Mesenchymal stem cell (in vitro differentiated cells and primary cell): ENCODE data around the gene IKBKG.
"Not testable (repeated sequence)": the region's sequence is repeated elsewhere in the genome, so short reads cannot be mapped to it uniquely, and the experiment has no call there.

Experiments
- DNase-seq: peaks from one replicate; pipeline ENCODE4 v3.0.0-alpha.2; 2013
- H2AFZ ChIP-seq: one replicate; pipeline ENCODE4 v1.6.1; 2013; ENCODE audit warnings: low read depth, mild to moderate bottlenecking, control low read depth, inconsistent platforms, low read length, moderate library complexity
- H2AK5ac ChIP-seq: 2 replicates; pipeline ENCODE4 v1.6.1; 2013; ENCODE audit warnings: low read length, moderate library complexity, mild to moderate bottlenecking, inconsistent platforms; ENCODE audit not compliant: severe bottlenecking
- H2BK120ac ChIP-seq: one replicate; pipeline ENCODE4 v1.6.1; 2013; ENCODE audit warnings: low read depth, mild to moderate bottlenecking, inconsistent platforms, low read length, moderate library complexity
- H2BK12ac ChIP-seq, 2 experiments: one replicate each; pipeline ENCODE4 v1.6.1; 2013; ENCODE audit warnings: inconsistent platforms in 2 of 2, low read length in 2 of 2, mild to moderate bottlenecking in 2 of 2, moderate library complexity in 2 of 2, control low read depth in 1 of 2
- H2BK15ac ChIP-seq: one replicate; pipeline ENCODE4 v1.6.1; 2013; ENCODE audit warnings: mild to moderate bottlenecking, low read depth, inconsistent platforms; ENCODE audit not compliant: poor library complexity, severe bottlenecking
- H2BK5ac ChIP-seq: 2 replicates; pipeline ENCODE4 v1.6.1; 2013; ENCODE audit warnings: low read depth, mild to moderate bottlenecking, low read length, control low read depth, inconsistent platforms; ENCODE audit not compliant: poor library complexity, severe bottlenecking
- H3K14ac ChIP-seq, 2 experiments: one replicate each; pipeline ENCODE4 v1.6.1; 2013; ENCODE audit warnings: inconsistent platforms in 2 of 2, low read length in 2 of 2, control low read depth in 1 of 2, mild to moderate bottlenecking in 1 of 2, moderate library complexity in 1 of 2
- H3K18ac ChIP-seq, 2 experiments: one replicate each; pipeline ENCODE4 v1.6.1; 2013; ENCODE audit warnings: inconsistent platforms in 2 of 2, low read length in 2 of 2, control low read depth in 1 of 2, low read depth in 1 of 2, mild to moderate bottlenecking in 1 of 2
- H3K23ac ChIP-seq, 2 experiments: one replicate each; pipeline ENCODE4 v1.6.1; 2013; ENCODE audit warnings: inconsistent platforms in 2 of 2, low read length in 2 of 2, mild to moderate bottlenecking in 2 of 2, moderate library complexity in 2 of 2, control low read depth in 1 of 2
- H3K27ac ChIP-seq: 2 replicates; pipeline ENCODE4 v1.5.1; 2013; ENCODE audit warnings: mild to moderate bottlenecking, moderate library complexity, low read length, control low read depth, inconsistent platforms; ENCODE audit not compliant: poor library complexity, severe bottlenecking
- H3K27me3 ChIP-seq, 2 experiments: 2 replicates each; pipeline versions ENCODE4 v1.6.1 to v1.7.0; 2013; ENCODE audit warnings: low read length in 2 of 2, mild to moderate bottlenecking in 2 of 2, moderate library complexity in 2 of 2, control low read depth in 1 of 2, inconsistent platforms in 1 of 2; ENCODE audit not compliant: control insufficient read depth in 1 of 2, insufficient read depth in 1 of 2
- H3K36me3 ChIP-seq, 2 experiments: 2 replicates each; pipeline versions ENCODE4 v1.6.1 to v1.7.0; 2013; ENCODE audit warnings: low read length in 2 of 2, control low read depth in 1 of 2, inconsistent platforms in 1 of 2, low read depth in 1 of 2, mild to moderate bottlenecking in 1 of 2; ENCODE audit not compliant: insufficient read depth in 2 of 2, control insufficient read depth in 1 of 2
- H3K4ac ChIP-seq, 2 experiments: one replicate each; pipeline ENCODE4 v1.6.1; 2013; ENCODE audit warnings: inconsistent platforms in 2 of 2, low read length in 2 of 2, mild to moderate bottlenecking in 2 of 2, moderate library complexity in 2 of 2, control low read depth in 1 of 2, low read depth in 1 of 2
- H3K4me1 ChIP-seq: 2 replicates; pipeline ENCODE4 v1.6.1; 2013; ENCODE audit warnings: low read depth, low read length, control low read depth; ENCODE audit not compliant: control insufficient read depth, insufficient read depth
- H3K4me2 ChIP-seq: 2 replicates; pipeline ENCODE4 v1.6.1; 2013; ENCODE audit warnings: low read length, mild to moderate bottlenecking, inconsistent platforms; ENCODE audit not compliant: poor library complexity, severe bottlenecking
- H3K4me3 ChIP-seq, 2 experiments: 2 replicates each; pipeline versions ENCODE4 v1.5.1 to v1.7.0; 2013; ENCODE audit warnings: low read length in 2 of 2, mild to moderate bottlenecking in 2 of 2, control low read depth in 1 of 2, low read depth in 1 of 2; ENCODE audit not compliant: insufficient read depth in 1 of 2
- H3K79me1 ChIP-seq: replicated peaks from 2 replicates; pipeline ENCODE4 v1.6.1; 2013; ENCODE audit warnings: mild to moderate bottlenecking, control low read depth, low read length, inconsistent platforms; ENCODE audit not compliant: poor library complexity, severe bottlenecking
- H3K9ac ChIP-seq: 2 replicates; pipeline ENCODE4 v1.7.0; 2013; ENCODE audit warnings: mild to moderate bottlenecking, low read length, moderate library complexity
- H3K9me3 ChIP-seq: 2 replicates; pipeline ENCODE4 v1.7.0; 2013; ENCODE audit warnings: mild to moderate bottlenecking, low read length; ENCODE audit not compliant: control insufficient read depth
- H4K8ac ChIP-seq: one replicate; pipeline ENCODE4 v1.6.1; 2013; ENCODE audit warnings: inconsistent platforms, mild to moderate bottlenecking, low read length, moderate library complexity
- H4K91ac ChIP-seq: one replicate; pipeline ENCODE4 v1.6.1; 2013; ENCODE audit warnings: mild to moderate bottlenecking, low read length, inconsistent platforms
- WGBS: methylation state at CpG from one replicate; pipeline ENCODE4 v1.1.7; 2013; ENCODE audit warnings: mixed read lengths; 5-methylcytosine and 5-hydroxymethylcytosine counted together

The IKBKG gene

DNA sequence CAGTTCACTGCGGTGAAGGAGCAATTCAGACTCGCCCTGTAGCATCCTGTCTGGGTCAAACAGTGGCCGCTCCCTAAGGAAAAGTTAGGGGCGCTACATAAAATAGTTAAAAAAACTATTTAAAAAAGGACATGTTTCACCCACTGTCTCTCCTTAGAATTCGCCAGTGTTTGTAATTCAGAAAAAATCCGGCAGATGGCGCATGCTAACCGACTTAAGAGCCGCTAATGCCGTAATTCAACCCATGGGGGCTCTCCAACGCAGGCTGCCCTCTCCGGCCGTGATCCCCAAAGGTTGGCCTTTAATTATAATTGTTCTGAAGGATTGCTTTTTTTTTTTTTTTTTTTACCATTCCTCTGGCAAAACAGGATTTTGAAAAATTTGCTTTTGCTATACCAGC, 43.0 kb downstream of the IKBKG start:
- not testable (repeated sequence) for H3K4me1 ChIP-seq, H4K91ac ChIP-seq, H3K4me2 ChIP-seq, H3K79me1 ChIP-seq, H3K14ac ChIP-seq, H2AK5ac ChIP-seq, H3K36me3 ChIP-seq, H3K9me3 ChIP-seq, DNase-seq, H2BK5ac ChIP-seq, H2BK15ac ChIP-seq, H3K4ac ChIP-seq, H3K27ac ChIP-seq, H2BK120ac ChIP-seq, H4K8ac ChIP-seq, H2AFZ ChIP-seq, H2BK12ac ChIP-seq, H3K18ac ChIP-seq, H3K9ac ChIP-seq, H3K23ac ChIP-seq, H3K4me3 ChIP-seq
- WGBS, result no CpG with 5 or more reads among the region's 13 CpGs
- H3K27me3 ChIP-seq, result peaks cover 10 to 36% of the 10 kb centered on the region in 2 experiments

DNA sequence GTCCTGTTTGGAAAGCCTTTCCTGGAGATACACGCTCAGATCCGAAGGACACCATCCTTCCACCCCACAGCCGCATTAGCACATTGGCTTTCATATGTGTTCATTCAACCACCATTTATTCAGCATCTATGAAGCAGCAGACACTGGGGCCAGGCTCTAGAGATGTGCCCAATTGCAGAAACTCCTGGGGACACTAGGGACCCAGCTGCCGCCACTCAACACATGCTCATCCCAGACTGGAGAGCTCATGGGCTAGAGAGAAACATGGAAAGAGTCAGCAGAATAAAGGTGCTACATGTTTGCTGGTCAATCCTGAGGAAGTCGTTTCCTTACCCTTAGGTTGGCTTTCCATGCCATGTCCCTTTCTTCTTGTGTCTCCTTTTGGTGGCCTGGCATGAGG, 45.1 kb downstream of the IKBKG start:
- Histone ChIP-seq H2AFZ (no peak overlapping the region), H3K27ac (no peak overlapping the region), H3K4me3 (no peak overlapping the region)

DNA sequence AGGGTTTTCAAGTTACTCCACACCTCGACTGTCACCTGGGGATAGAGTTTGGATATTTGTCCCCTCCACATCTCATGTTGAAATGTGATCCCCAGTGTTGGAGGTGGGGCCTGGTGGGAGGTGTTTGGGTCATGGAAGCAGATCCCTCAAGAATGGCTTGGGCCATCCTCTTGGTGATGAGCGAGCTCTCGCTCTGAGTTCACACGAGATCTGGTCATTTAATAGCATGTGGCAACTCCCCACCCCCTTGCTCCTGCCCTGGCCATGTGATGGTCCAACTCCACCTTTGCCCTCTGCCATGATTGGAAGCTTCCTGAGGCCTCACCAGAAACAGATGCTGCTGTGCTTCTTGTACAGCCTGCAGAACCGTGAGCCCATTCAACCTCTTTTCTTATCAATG, 45.8 kb downstream of the IKBKG start:
- Histone ChIP-seq H3K36me3 (no peaks in the 10 kb centered on the region), H3K4me3 (no peak overlapping the region), H2AFZ (no peak overlapping the region), H4K91ac (no peak overlapping the region), H3K18ac (no peak overlapping the region), H3K27ac (no peak overlapping the region), H3K9ac (no peak overlapping the region), H2BK12ac (no peak overlapping the region), H3K79me1 (no peaks in the 10 kb centered on the region), H3K23ac (no peak overlapping the region), H3K14ac (no peak overlapping the region), H3K9me3 (peaks cover 2% of the 10 kb centered on the region), H2AK5ac (no peak overlapping the region), H3K4me2 (no peak overlapping the region), H2BK15ac (no peak overlapping the region), H4K8ac (no peak overlapping the region), H2BK120ac (no peak overlapping the region), H3K27me3 (peaks cover 10 to 54% of the 10 kb centered on the region in 2 experiments), H3K4ac (no peak overlapping the region), H2BK5ac (no peak overlapping the region), H3K4me1 (peaks cover 7% of the 10 kb centered on the region)
- no peak for DNase-seq
- 100% methylated on average over 4 of the region's 5 CpGs for WGBS

More for the DNA sequence above, 45.1 kb downstream of the IKBKG start:
- H3K4ac ChIP-seq, result no peak overlapping the region
- peaks cover 7% of the 10 kb centered on the region for H3K4me1 ChIP-seq
- H3K79me1 ChIP-seq, result no peaks in the 10 kb centered on the region
- peaks cover 2% of the 10 kb centered on the region for H3K9me3 ChIP-seq
- no peak overlapping the region for H3K18ac ChIP-seq
- H2BK120ac ChIP-seq, result no peak overlapping the region
- no peak for DNase-seq
- H3K14ac ChIP-seq, result no peak overlapping the region
- H2AK5ac ChIP-seq, result no peak overlapping the region
- H3K27me3 ChIP-seq, result peaks cover 10 to 54% of the 10 kb centered on the region in 2 experiments
- H2BK15ac ChIP-seq, result no peak overlapping the region
- H2BK5ac ChIP-seq, result no peak overlapping the region
- H2BK12ac ChIP-seq, result no peak overlapping the region
- no peak overlapping the region for H4K8ac ChIP-seq
- no peak overlapping the region for H3K23ac ChIP-seq
- WGBS, result 88% methylated on average over 5 of the region's 5 CpGs
- H4K91ac ChIP-seq, result no peak overlapping the region
- no peak overlapping the region for H3K9ac ChIP-seq
- no peak overlapping the region for H3K4me2 ChIP-seq
- no peaks in the 10 kb centered on the region for H3K36me3 ChIP-seq

DNA sequence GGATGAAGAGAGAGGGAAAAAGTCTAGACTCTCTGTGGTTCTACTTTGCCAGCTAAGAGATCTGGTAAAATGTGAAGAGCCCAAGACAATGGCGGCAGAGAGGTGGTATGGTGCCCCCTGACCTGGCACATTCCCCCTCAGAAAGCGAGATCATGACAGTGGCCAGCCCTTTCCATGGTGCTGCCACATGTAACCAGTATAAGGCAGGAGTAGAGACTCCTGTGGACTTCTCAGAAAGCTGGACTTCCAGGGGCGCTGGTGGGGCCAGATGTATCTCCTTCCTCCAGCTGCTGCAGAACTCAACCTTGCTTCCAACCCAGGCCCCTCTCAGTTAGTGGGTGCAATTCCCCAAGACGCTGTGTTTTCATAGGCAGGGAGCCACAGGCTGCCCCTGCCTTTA, 47.1 kb downstream of the IKBKG start:
- Histone ChIP-seq H4K8ac (no peak overlapping the region), H2BK12ac (no peak overlapping the region)

More for the DNA sequence above, 47.1 kb downstream of the IKBKG start:
- no peak overlapping the region for H2AFZ ChIP-seq
- WGBS, result 80% methylated on average over 4 of the region's 4 CpGs
- peaks cover 10 to 60% of the 10 kb centered on the region in 2 experiments for H3K27me3 ChIP-seq
- no peak overlapping the region for H4K91ac ChIP-seq
- no peak overlapping the region for H3K14ac ChIP-seq
- H3K4me3 ChIP-seq, result no peak overlapping the region
- no peak for DNase-seq
- no peak overlapping the region for H3K9ac ChIP-seq
- no peak overlapping the region for H3K18ac ChIP-seq
- no peak overlapping the region for H3K4me2 ChIP-seq
- H3K27ac ChIP-seq, result no peak overlapping the region
- H2AK5ac ChIP-seq, result no peak overlapping the region
- no peak overlapping the region for H2BK15ac ChIP-seq
- no peak overlapping the region for H2BK5ac ChIP-seq
- H3K36me3 ChIP-seq, result no peaks in the 10 kb centered on the region
- H3K79me1 ChIP-seq, result no peaks in the 10 kb centered on the region
- H3K9me3 ChIP-seq, result peaks cover 2% of the 10 kb centered on the region
- no peak overlapping the region for H3K4ac ChIP-seq
- peaks cover 7% of the 10 kb centered on the region for H3K4me1 ChIP-seq
- no peak overlapping the region for H3K23ac ChIP-seq
- H2BK120ac ChIP-seq, result no peak overlapping the region
